Karpas-422 (cell line): ENCODE data around the gene MTHFD1L. TPM values are rescaled to one million over a fixed set of nuclear protein-coding genes. Genes with fewer than 3 reads are reported as not detected.
"Not testable (repeated sequence)": the region's sequence is repeated elsewhere in the genome, so short reads cannot be mapped to it uniquely, and the experiment has no call there.

Experiments used
- DNase-seq: peaks from one replicate; pipeline ENCODE4 v3.0.0-alpha.2; 2015
- H2AFZ ChIP-seq: fragments of 200-600 bp; sonication (generic); 2 replicates; pipeline ENCODE4 v1.6.1; 2014; ENCODE audit warnings: antibody characterized with exemption, low read length, mixed read lengths
- H3K27ac ChIP-seq: fragments of 200-600 bp; sonication (generic); 2 replicates; pipeline ENCODE4 v1.5.1; 2014; ENCODE audit warnings: mild to moderate bottlenecking, low read length, moderate library complexity
- H3K27me3 ChIP-seq: fragments of 200-600 bp; sonication (generic); 2 replicates; pipeline ENCODE4 v1.6.1; 2014; ENCODE audit warnings: low read length, mixed read lengths
- H3K36me3 ChIP-seq: fragments of 200-600 bp; sonication (generic); 2 replicates; pipeline ENCODE4 v1.6.1; 2014; ENCODE audit warnings: low read length, mixed read lengths; ENCODE audit not compliant: insufficient read depth
- H3K4me1 ChIP-seq: fragments of 200-600 bp; sonication (generic); 2 replicates; pipeline ENCODE4 v1.6.1; 2014; ENCODE audit warnings: mild to moderate bottlenecking, low read length, mixed read lengths
- H3K4me2 ChIP-seq: fragments of 200-600 bp; sonication (generic); 2 replicates; pipeline ENCODE4 v1.6.1; 2014; ENCODE audit warnings: low read length, low read depth, mild to moderate bottlenecking; ENCODE audit not compliant: poor library complexity, severe bottlenecking
- H3K4me3 ChIP-seq: fragments of 200-600 bp; sonication (generic); 2 replicates; pipeline ENCODE4 v1.5.1; 2014; ENCODE audit warnings: mild to moderate bottlenecking, antibody characterized with exemption, low read length, mixed read lengths
- H3K79me2 ChIP-seq: fragments of 200-600 bp; sonication (generic); 2 replicates; pipeline ENCODE4 v1.6.1; 2014; ENCODE audit warnings: mild to moderate bottlenecking, low read length, mixed read lengths
- H3K9ac ChIP-seq: fragments of 200-600 bp; sonication (generic); 2 replicates; pipeline ENCODE4 v1.6.0; 2014; ENCODE audit warnings: low read length
- H3K9me2 ChIP-seq: fragments of 200-600 bp; sonication (generic), shearing (Covaris generic); replicated peaks from 2 replicates; pipeline ENCODE4 v1.6.0; 2014; ENCODE audit warnings: mild to moderate bottlenecking, low read length, moderate library complexity; ENCODE audit not compliant: insufficient read depth
- H3K9me3 ChIP-seq: fragments of 300-700, 200-600 bp; sonication (generic); 2 replicates; pipeline ENCODE4 v1.6.1; 2014; ENCODE audit warnings: low read length, mixed read lengths
- H4K20me1 ChIP-seq: fragments of 200-600 bp; sonication (generic); 2 replicates; pipeline ENCODE4 v1.6.1; 2014; ENCODE audit warnings: mild to moderate bottlenecking, antibody characterized with exemption, low read length, low read depth; ENCODE audit not compliant: insufficient read depth
- total RNA-seq: library from RNA; depleted of rRNA; stranded (reverse); fragments of >200 nt; shearing (Covaris generic); gene quantifications from 2 replicates; pipeline ENCODE4 v1.2.3, GENCODE V29; 2014; ENCODE audit warnings: low replicate concordance

Gene MTHFD1L
- total RNA-seq, 1 experiment from 2014 or later, result 60.7 TPM

DNA sequence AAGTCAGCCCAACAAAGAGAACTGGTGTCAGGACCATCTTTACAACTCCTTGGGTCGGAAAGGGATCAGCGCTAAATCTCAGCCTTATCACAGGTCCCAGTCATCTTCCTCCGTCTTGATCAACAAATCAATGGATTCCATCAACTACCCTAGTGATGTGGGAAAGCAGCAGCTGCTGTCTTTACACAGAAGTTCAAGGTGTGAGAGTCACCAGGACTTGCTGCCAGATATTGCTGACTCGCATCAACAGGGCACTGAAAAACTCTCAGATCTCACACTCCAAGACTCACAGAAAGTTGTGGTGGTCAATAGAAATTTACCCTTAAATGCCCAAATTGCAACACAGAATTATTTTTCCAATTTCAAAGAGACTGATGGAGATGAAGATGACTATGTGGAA, 25.3 kb upstream of the MTHFD1L start:
- H3K9me3 ChIP-seq, result no peaks in the 10 kb centered on the region
- no peaks in the 10 kb centered on the region for H3K27me3 ChIP-seq
- DNase-seq, result no peak
- 0 out of 2 replicates have a peak, but pooled peaks cover 3% of the 10 kb centered on the region for H4K20me1 ChIP-seq
- H3K27ac ChIP-seq, result no peak overlapping the region
- no peak overlapping the region for H3K9ac ChIP-seq
- H3K4me1 ChIP-seq, result no peaks in the 10 kb centered on the region
- peaks cover 49% of the 10 kb centered on the region for H3K36me3 ChIP-seq
- H3K79me2 ChIP-seq, result peaks cover 30% of the 10 kb centered on the region
- H3K4me3 ChIP-seq, result no peak overlapping the region
- H3K4me2 ChIP-seq, result no peak overlapping the region
- no peak overlapping the region for H2AFZ ChIP-seq
- H3K9me2 ChIP-seq, result no peaks in the 10 kb centered on the region

GRCh38 chr6:150841189-150841588, 24.3 kb upstream of the MTHFD1L start:
- H4K20me1 ChIP-seq, result 0 out of 2 replicates have a peak, but pooled peaks cover 3% of the 10 kb centered on the region
- no peak for DNase-seq
- no peaks in the 10 kb centered on the region for H3K9me3 ChIP-seq
- H3K9me2 ChIP-seq, result no peaks in the 10 kb centered on the region
- peaks cover 43% of the 10 kb centered on the region for H3K36me3 ChIP-seq
- H3K4me2 ChIP-seq, result no peak overlapping the region
- H3K79me2 ChIP-seq, result peaks cover 20% of the 10 kb centered on the region
- H3K4me1 ChIP-seq, result no peaks in the 10 kb centered on the region
- no peak overlapping the region for H3K27ac ChIP-seq
- H3K4me3 ChIP-seq, result no peak overlapping the region
- H3K27me3 ChIP-seq, result no peaks in the 10 kb centered on the region
- no peak overlapping the region for H3K9ac ChIP-seq
- H2AFZ ChIP-seq, result no peak overlapping the region

DNA sequence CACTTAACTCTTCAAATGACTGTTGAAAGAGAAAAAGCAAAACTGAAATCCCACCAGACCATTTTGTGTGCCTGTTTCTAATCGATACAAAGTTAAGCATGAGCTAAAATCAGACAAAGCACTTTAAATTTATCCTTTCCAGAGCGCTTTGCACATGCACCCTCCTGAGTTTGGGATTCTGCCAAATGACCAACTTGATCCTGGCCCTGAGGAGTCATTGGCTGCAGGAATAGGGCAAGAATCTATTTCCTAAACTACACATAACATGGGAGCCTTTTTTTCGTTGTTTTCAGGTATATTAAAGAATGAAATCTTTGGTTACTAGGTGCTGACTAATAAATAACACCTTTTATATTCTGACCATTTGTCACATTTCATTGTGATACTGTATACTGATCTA, 23.8 kb upstream of the MTHFD1L start:
- no peaks in the 10 kb centered on the region for H3K27me3 ChIP-seq
- H3K36me3 ChIP-seq, result peaks cover 48% of the 10 kb centered on the region
- no peaks in the 10 kb centered on the region for H3K4me1 ChIP-seq
- no peak overlapping the region for H2AFZ ChIP-seq
- 0 out of 2 replicates have a peak, but pooled peaks cover 3% of the 10 kb centered on the region for H4K20me1 ChIP-seq
- H3K79me2 ChIP-seq, result peaks cover 17% of the 10 kb centered on the region
- no peak overlapping the region for H3K4me2 ChIP-seq
- H3K9me2 ChIP-seq, result no peaks in the 10 kb centered on the region
- no peak overlapping the region for H3K27ac ChIP-seq
- no peak for DNase-seq
- H3K4me3 ChIP-seq, result no peak overlapping the region
- H3K9ac ChIP-seq, result no peak overlapping the region
- H3K9me3 ChIP-seq, result no peaks in the 10 kb centered on the region

GRCh38 chr6:150844371-150844770, 21.1 kb upstream of the MTHFD1L start:
- Histone ChIP-seq H3K9me3 (no peaks in the 10 kb centered on the region), H2AFZ (no peak overlapping the region), H3K27ac (no peak overlapping the region), H3K4me3 (no peak overlapping the region), H3K4me1 (no peaks in the 10 kb centered on the region), H4K20me1 (no peaks in the 10 kb centered on the region), H3K27me3 (no peaks in the 10 kb centered on the region), H3K36me3 (peaks cover 41% of the 10 kb centered on the region), H3K9ac (no peak overlapping the region), H3K4me2 (no peak overlapping the region), H3K9me2 (no peaks in the 10 kb centered on the region), H3K79me2 (peaks cover 8% of the 10 kb centered on the region)
- no peak for DNase-seq

- no peak overlapping the region for H3K9ac ChIP-seq
- no peak overlapping the region for H3K27ac ChIP-seq
- no peaks in the 10 kb centered on the region for H3K9me2 ChIP-seq
- peaks cover 22% of the 10 kb centered on the region for H3K36me3 ChIP-seq
- no peaks in the 10 kb centered on the region for H3K27me3 ChIP-seq
- no peak overlapping the region for H2AFZ ChIP-seq
- no peak for DNase-seq
- H3K9me3 ChIP-seq, result no peaks in the 10 kb centered on the region
- H4K20me1 ChIP-seq, result no peaks in the 10 kb centered on the region
- no peaks in the 10 kb centered on the region for H3K79me2 ChIP-seq
- no peak overlapping the region for H3K4me2 ChIP-seq
- no peak overlapping the region for H3K4me3 ChIP-seq
- H3K4me1 ChIP-seq, result no peaks in the 10 kb centered on the region
These were observed 18.9 kb upstream of the MTHFD1L start for GRCh38 chr6:150846641-150847040.

DNA sequence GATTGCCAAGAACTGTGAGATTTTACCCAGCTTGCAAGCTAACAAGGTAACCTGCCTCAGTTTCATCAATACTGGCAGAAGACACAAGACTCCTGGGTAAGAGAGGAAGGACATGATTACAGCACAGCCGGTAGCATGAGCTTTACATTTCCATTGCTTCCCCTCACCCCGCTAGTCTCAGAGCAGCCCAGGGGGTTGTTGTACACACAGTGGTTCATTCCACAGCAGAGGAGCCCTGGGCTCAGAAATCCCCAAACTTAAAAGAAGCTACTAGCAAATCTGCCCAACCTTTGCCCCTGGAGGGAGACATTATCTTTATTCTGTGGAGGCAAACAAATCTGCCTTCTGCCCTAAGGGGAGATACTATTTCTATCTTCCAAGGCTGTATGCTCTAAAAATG, 17.1 kb upstream of the MTHFD1L start:
- H3K9me3 ChIP-seq, result no peaks in the 10 kb centered on the region

DNA sequence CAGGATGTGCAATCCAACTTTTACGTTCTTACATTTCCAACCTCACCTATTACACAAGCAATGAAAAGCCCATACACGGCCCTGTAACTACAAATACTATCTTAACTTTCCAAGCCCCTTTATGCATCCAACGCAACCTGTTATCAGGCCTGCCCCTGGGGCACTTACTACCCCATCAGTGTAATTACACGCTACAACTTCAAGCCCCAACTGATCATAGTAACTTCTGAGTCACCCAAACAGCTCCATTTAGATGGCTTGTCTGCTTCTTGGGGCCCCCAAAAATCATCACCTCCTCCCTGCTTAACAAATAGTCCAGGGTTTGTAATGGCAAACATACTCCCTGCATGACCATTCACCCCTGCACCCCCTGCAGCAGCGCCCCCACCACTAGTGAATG, 11.1 kb upstream of the MTHFD1L start:
- not testable (repeated sequence) for H3K9ac ChIP-seq, H2AFZ ChIP-seq, H3K4me3 ChIP-seq, H4K20me1 ChIP-seq, H3K27ac ChIP-seq, H3K27me3 ChIP-seq, H3K4me1 ChIP-seq, H3K9me2 ChIP-seq, H3K36me3 ChIP-seq, H3K9me3 ChIP-seq, H3K79me2 ChIP-seq, DNase-seq, H3K4me2 ChIP-seq

More for the DNA sequence above, 17.1 kb upstream of the MTHFD1L start:
- no peak overlapping the region for H3K4me3 ChIP-seq
- no peaks in the 10 kb centered on the region for H3K4me1 ChIP-seq
- no peaks in the 10 kb centered on the region for H4K20me1 ChIP-seq
- DNase-seq, result no peak
- no peaks in the 10 kb centered on the region for H3K79me2 ChIP-seq
- H3K4me2 ChIP-seq, result no peak overlapping the region
- H2AFZ ChIP-seq, result no peak overlapping the region
- no peaks in the 10 kb centered on the region for H3K27me3 ChIP-seq
- peaks cover 6% of the 10 kb centered on the region for H3K36me3 ChIP-seq
- H3K27ac ChIP-seq, result no peak overlapping the region
- no peak overlapping the region for H3K9ac ChIP-seq
- H3K9me2 ChIP-seq, result no peaks in the 10 kb centered on the region

DNA sequence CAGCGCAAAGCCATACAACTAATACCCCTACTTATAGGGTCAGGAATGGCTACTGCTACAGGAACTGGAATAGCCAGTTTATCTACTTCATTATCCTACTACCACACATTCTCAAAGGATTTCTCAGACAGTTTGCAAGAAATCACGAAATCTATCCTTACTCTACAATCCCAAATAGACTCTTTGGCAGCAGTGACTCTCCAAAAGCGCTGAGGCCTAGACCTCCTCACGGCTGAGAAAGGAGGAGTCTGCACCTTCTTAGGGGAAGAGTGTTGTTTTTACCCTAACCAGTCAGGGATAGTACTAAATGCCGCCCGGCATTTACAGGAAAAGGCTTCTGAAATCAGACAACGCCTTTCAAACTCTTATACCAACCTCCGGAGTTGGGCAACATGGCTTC, 10.3 kb upstream of the MTHFD1L start:
- not testable (repeated sequence) for H3K9ac ChIP-seq, H3K27me3 ChIP-seq, H3K4me2 ChIP-seq, H2AFZ ChIP-seq, H3K9me2 ChIP-seq, H3K36me3 ChIP-seq, H3K79me2 ChIP-seq, H3K27ac ChIP-seq, H3K4me3 ChIP-seq, H3K9me3 ChIP-seq, H3K4me1 ChIP-seq, DNase-seq, H4K20me1 ChIP-seq
